Iris pigment epithelial cell (primary cell): ENCODE results near the gene AGAP1.

Experiments used
- DNase-seq: peaks from one replicate; pipeline ENCODE4 v3.0.0-alpha.2; 2011; ENCODE audit warnings: low read depth

AGAP1 gene

GRCh38 chr2:235550378-235550760 lies 56.5 kb downstream of the AGAP1 start:
- no peak for DNase-seq

DNA sequence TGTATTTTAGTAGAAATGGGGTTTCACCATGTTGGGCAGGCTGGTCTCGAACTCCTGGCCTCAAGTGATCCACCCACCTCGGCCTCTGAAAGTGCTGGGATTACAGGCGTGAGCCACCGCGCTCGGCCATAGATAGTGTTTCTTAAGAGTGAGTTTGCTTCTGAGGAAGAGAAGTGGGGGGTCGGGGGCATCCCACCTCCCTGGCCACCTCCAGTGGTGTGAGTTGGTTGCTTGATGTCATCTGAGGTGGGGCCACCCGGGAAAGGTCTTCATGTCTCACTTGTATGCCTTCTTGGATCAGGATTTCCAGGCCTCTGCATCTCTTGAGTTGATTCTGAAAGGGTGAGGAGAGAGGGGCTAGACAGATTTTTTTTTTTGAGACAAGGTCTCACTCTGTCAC lies 57.1 kb downstream of the AGAP1 start:
- DNase-seq: no peak

DNA sequence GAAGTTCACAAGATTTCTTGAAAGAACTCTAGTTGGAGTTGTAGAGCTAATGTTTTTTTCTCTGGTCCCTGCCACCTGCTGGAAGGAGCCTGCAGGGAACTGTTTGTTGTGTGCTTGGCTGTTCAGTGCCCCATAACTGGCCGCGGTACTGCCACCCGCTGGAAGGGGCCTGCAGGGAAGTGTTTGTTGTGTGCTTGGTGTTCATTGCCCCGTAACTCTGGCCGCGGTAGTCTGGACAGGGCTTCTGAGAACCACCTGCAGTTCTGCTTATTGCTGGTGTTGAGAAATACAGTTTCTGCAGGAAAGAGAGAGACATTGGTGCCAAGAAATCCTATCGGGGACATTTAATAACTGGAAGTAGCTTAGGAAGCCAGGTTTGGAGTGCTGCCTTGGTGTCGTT lies 58.1 kb downstream of the AGAP1 start:
- DNase-seq: peak; percentile 58

- no peak for DNase-seq
Observed at GRCh38 chr2:235552671-235553070, 58.8 kb downstream of the AGAP1 start.

DNA sequence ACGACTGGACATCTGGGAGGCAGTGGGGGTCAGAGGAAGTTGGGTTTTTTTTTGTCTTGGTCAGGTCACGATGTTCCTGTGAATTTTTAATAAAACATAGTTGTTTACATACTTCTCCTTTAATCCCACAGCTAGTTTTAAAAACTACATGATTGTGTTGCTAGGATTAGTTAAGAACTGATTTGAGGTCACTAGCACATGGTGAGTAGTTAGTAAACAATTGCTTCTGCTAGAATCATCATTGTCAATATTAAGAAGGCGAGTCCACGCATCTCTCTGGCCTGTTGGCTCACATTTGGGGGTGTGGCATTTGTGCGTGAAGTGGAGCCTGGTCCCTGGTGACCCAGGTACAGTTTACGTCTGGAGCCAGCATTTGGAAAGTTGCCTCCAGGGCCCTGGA lies 59.4 kb downstream of the AGAP1 start:
- DNase-seq: no peak

DNA sequence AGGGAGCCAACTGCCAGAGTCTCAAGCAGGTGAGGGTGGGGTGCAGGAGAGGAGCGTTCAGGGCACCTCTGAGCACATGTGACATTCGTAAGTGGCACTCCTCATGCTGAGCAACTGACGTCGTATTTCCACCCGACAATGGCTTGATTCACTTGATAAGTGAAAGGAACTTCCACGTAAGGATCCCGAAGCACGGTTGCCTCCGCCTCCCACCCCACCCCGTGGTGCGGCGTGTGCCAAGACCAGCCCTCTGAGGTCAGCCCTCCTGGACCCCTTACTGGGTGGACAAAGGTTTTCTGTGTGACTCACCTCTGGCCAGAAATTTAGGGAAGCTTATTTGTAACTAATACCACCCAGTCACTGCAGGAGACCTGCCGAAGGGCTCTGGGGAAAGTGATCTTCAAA lies 59.9 kb downstream of the AGAP1 start:
- DNase-seq: no peak

- DNase-seq: no peak
Observed at GRCh38 chr2:235554385-235554784, 60.5 kb downstream of the AGAP1 start.

- no peak for DNase-seq
Observed at GRCh38 chr2:235554936-235555335, 61.1 kb downstream of the AGAP1 start.

- no peak for DNase-seq
Observed at GRCh38 chr2:235555371-235555770, 61.5 kb downstream of the AGAP1 start.

- no peak for DNase-seq
Observed at GRCh38 chr2:235556086-235556485, 62.2 kb downstream of the AGAP1 start.

DNA sequence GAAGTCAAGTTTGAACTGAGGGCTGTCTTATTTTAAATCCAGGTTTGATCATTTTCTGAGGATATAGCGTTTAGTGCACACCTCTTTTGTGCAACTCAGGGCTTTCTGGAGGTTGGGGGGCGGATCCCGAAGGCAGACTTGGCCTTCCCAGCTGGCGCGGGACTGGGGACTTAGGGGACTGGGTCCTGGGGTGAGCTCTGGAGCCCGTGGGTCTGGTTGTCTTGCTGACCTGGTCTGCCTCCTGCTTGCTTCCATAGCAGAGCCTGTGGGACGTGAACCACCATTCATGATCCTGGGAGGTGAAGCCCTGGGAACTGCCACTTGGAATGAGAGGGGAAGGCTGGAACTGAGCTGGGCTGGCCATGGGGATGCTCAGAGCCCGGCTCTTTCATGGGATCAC lies 63.1 kb downstream of the AGAP1 start:
- no peak for DNase-seq

- DNase-seq: no peak
Observed at GRCh38 chr2:235557903-235558302, 64.1 kb downstream of the AGAP1 start.

GRCh38 chr2:235558572-235558971 lies 64.7 kb downstream of the AGAP1 start:
- DNase-seq: no peak

DNA sequence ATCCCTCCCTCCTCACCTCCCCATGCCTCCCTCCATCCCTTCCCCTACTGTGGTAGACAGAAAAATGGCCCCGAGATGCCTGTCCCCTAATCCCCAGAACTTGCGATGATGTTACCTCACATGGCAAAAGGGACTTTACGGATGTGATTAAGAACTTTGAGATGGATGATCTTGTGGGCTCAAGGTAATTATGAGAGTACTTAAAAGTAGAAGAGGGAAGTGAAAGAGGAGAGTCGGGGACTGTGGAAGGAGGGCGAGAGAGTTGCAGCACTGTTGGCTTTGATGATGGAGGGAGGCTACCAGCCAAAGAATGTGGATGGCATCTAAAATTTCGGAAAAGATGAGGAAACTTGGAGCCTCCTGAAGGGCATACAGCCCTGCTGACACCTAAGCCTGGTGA lies 66.5 kb downstream of the AGAP1 start:
- no peak for DNase-seq

DNA sequence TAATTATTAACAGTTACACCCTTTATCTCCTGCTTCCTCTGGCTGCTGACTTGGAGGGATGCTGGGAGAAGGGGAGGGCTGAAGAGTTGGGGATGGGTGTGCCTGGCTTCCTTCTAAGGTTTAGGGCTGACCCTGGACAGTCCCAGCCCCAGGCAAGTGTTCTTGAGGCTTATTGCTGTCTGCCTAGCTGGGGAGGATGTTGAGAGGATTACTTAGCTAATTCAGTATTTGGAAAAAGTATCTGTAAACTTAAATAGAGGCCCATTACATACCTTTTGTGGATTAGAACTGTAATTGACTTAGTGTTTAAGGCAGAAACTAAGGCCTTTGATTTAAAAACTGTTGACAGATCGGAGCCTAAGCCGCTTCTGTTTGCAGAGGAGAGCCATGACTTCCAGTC lies 67.6 kb downstream of the AGAP1 start:
- no peak for DNase-seq

DNA sequence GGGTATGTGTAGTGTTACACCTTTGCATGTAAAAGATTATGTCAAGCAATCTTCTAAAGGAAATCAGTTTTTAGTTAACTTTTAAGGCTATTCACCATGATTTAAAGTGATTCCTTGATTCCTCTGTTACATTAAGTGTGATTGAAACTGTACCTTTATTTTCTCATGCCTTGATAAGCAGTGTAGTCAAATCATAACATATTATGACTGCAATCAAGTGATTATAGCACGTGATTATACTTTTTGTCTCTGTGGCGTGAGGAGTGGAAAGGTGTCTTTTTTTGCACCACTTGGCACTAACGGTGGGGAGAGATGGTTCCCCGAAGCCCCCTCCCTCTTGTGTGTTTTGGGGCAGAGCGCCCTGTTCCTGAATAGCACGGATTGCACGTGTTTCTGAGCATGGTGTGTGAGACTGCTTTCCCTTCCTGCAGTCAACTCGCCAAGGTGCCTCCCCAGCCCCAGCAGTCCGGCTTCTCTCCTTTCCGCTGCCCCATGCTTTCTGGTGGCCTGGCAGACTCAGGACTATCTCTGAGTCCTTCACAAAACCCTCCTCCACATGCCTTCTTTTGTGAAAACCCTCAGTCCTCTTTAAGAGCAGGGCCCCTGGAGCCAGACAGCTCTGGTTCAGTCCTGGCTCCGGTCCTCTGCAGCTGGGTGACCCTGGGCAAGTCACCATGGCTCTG lies 68.4 kb downstream of the AGAP1 start:
- DNase-seq: no peak

GRCh38 chr2:235563056-235563910 lies 69.4 kb downstream of the AGAP1 start:
- DNase-seq: no peak

DNA sequence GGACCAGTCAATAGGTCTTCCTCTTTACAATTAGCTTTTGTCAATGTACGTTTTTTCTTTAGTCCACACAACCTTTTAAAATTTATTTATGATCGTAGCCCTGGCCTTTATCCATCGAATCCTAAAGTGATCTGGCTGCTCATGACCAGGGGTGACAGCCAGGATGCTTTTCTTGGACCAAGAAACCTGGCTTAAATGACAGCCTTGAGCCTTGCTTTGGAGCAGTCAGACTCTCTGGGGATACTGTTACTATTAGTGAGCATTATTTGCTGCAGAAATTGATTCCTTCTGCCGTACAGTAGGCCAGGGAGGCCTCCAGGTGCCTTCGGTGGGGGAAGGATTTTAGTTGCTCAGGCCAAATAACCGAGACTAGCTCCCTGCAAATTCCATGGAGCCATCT lies 70.2 kb downstream of the AGAP1 start:
- no peak for DNase-seq

DNA sequence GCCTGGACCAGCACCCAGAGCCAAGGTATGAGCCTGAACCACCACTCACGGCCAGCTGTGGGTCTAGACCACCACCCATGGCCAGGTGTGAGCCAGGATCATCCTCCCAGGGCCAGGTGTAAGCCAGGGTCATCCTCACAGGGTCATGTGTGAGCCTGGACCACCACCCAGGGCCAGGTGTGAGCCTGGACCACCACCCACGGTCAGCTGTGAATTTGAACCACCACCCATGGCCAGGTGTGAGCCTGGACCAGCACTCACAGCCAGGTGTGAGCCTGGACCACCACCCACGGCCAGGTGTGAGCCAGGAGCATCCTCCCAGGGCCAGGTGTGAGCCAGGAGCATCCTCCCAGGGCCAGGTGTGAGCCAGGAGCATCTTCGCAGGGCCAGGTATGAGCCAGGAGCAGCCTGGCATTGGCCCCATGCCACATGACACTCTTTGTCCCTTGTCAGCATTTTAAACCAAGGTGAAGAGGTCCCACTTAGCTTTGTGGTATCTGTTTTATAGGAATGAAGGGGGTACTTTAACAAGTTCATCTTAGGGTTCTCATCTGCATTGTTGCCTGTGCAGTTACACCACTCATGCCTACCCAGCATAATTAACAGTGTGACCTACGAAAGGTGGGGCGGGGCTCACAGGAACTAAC lies 71.2 kb downstream of the AGAP1 start:
- no peak for DNase-seq

- DNase-seq: no peak
Observed at GRCh38 chr2:235566415-235566814, 72.6 kb downstream of the AGAP1 start.

GRCh38 chr2:235566931-235567495 lies 73.2 kb downstream of the AGAP1 start:
- no peak for DNase-seq

DNA sequence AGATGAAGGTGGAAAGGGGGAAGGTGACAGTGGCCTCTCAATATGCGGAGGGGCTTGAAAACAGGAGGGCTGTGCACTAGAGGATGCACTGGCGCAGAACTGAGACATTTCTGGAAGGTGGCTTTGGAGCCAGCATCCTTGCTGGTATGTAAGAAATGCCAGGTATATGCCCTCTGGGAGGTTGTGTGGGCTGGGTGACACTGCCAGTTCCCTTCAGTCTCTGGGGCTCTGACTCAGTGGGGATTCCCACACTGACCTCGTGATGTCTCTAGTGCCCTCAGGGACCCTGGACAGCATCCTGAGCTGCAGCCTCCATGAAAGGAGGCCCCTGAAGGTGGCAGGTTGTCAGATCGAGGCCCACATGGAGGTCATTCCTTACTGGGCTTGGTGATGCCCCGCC lies 74.0 kb downstream of the AGAP1 start:
- DNase-seq: no peak

DNA sequence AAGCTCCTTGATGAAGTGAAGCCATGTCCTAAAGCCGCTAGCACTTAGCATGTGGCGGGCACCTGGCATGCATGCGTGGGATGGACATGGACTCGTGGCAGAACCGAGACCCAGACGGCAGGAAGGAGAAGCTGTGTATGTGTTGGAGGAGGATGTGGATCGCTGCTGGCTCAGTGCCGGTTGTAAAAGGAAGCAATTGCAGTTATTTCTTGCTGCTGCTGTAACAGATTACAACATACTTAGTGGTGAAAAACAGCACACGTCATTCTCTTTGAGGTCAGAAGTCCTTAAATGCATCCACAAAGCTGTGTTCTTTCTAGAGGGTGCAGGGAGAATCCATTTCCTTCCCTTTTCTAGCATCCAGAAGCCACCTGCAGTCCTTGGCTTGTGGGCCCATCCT lies 74.6 kb downstream of the AGAP1 start:
- peak; percentile 49 for DNase-seq
